Effector memory CD4-positive, alpha-beta T cell (primary cell): Measurements from ENCODE around the gene DUS2.
"Not testable (repeated sequence)": the region's sequence is repeated elsewhere in the genome, so short reads cannot be mapped to it uniquely, and the experiment has no call there.

Experiments used
- DNase-seq, 3 donors: peaks; one replicate each; pipeline ENCODE4 v3.0.0-alpha.2; 2020
- H3K27ac ChIP-seq: 2 replicates; pipeline ENCODE4 v1.7.0; 2013; ENCODE audit warnings: mild to moderate bottlenecking, low read length, moderate library complexity; ENCODE audit not compliant: insufficient read depth, poor library complexity, severe bottlenecking
- H3K27me3 ChIP-seq: replicated peaks from 2 replicates; pipeline ENCODE4 v1.7.0; 2013; ENCODE audit warnings: mild to moderate bottlenecking, low read length; ENCODE audit not compliant: insufficient read depth, control insufficient read depth, poor library complexity, severe bottlenecking
- H3K36me3 ChIP-seq: 2 replicates; pipeline ENCODE4 v1.7.0; 2013; ENCODE audit warnings: mild to moderate bottlenecking, low read length, moderate library complexity; ENCODE audit not compliant: control insufficient read depth, insufficient read depth
- H3K4me1 ChIP-seq: 2 replicates; pipeline ENCODE4 v1.7.0; 2013; ENCODE audit warnings: low read length, mild to moderate bottlenecking; ENCODE audit not compliant: control insufficient read depth, insufficient read depth, poor library complexity, severe bottlenecking
- H3K4me3 ChIP-seq: 2 replicates; pipeline ENCODE4 v1.7.0; 2013; ENCODE audit warnings: low read length, low read depth, mild to moderate bottlenecking; ENCODE audit not compliant: insufficient read depth, poor library complexity, severe bottlenecking
- H3K9me3 ChIP-seq: 2 replicates; pipeline ENCODE4 v1.7.0; 2013; ENCODE audit warnings: mild to moderate bottlenecking, low read length, moderate library complexity; ENCODE audit not compliant: control insufficient read depth

The DUS2 gene

GRCh38 chr16:68117884-68118283, 94.8 kb downstream of the DUS2 start:
- H3K36me3 ChIP-seq, result no peaks in the 10 kb centered on the region
- no peak for DNase-seq
- H3K27me3 ChIP-seq, result no peaks in the 10 kb centered on the region
- H3K27ac ChIP-seq, result no peak overlapping the region
- H3K4me1 ChIP-seq, result peaks cover 23% of the 10 kb centered on the region
- H3K9me3 ChIP-seq, result no peaks in the 10 kb centered on the region
- no peak overlapping the region for H3K4me3 ChIP-seq

GRCh38 chr16:68118954-68119353, 95.9 kb downstream of the DUS2 start:
- not testable (repeated sequence) for H3K27ac ChIP-seq, H3K27me3 ChIP-seq, H3K4me3 ChIP-seq, H3K9me3 ChIP-seq, DNase-seq, H3K36me3 ChIP-seq
- peaks cover 23% of the 10 kb centered on the region for H3K4me1 ChIP-seq

GRCh38 chr16:68120496-68120895, 97.4 kb downstream of the DUS2 start:
- H3K9me3 ChIP-seq, H3K4me3 ChIP-seq, H3K27me3 ChIP-seq, H3K27ac ChIP-seq, DNase-seq, H3K36me3 ChIP-seq: not testable (repeated sequence)
- H3K4me1 ChIP-seq, result peaks cover 26% of the 10 kb centered on the region

- no peaks in the 10 kb centered on the region for H3K27me3 ChIP-seq
- H3K4me1 ChIP-seq, result peaks cover 6% of the 10 kb centered on the region
- H3K9me3 ChIP-seq, result no peaks in the 10 kb centered on the region
- H3K27ac ChIP-seq, result no peak overlapping the region
- no peak for DNase-seq
- H3K36me3 ChIP-seq, result peaks cover 11% of the 10 kb centered on the region
- H3K4me3 ChIP-seq, result no peak overlapping the region
These were observed 103.3 kb downstream of the DUS2 start for GRCh38 chr16:68126395-68126794.

DNA sequence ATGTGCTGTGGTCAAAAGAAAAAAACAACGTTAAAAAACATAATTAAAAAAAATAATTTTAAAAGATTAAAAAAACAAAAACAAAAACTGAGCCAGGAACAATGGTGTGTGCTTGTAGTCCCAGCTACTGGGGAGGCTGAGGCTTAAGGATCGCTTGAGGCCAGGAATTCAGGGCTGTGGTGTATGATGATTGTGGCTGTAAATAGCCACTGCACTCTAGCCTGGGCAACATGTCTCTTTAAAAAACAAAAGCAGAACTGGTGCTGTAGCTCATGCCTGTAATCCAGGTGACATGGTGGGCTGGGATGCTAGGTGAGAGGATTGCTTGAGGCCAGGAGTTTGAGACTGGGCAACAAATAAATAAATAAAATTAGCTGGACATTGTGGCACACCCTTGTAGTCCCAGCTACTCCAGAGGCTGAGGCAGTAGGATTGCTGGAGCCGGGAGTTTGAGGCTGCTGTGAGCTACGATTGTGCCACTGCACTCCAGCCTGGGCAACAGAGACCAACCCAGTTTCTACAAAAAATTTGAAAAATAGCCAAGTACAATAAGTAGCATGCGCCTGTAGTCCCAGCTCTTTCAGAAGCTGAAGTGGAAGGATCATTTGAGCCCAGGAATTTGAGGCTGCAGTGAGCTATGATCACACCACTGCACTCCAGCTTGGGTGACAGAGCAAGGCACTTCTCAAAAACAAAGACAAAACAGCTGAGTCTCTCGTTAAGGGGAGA, 105.7 kb downstream of the DUS2 start:
- Histone ChIP-seq H3K4me3 (no peak overlapping the region), H3K4me1 (peaks cover 16% of the 10 kb centered on the region), H3K27me3 (no peaks in the 10 kb centered on the region), H3K36me3 (peaks cover 15% of the 10 kb centered on the region), H3K9me3 (no peaks in the 10 kb centered on the region), H3K27ac (no peak overlapping the region)
- DNase-seq, result no peak
